Dermis microvascular lymphatic vessel endothelial cell (primary cell): ENCODE results near the gene PRG3. TPM values are rescaled to one million over a fixed set of nuclear protein-coding genes. Genes with fewer than 3 reads are reported as not detected.

Experiments used
- DNase-seq, 2 donors: peaks; one replicate each; pipeline versions ENCODE4 v3.0.0 to v3.0.0-alpha.2; 2010; ENCODE audit warnings: low read depth in 2 of 2
- total RNA-seq: library from RNA; depleted of rRNA; stranded (reverse); fragments of >200 nt; gene quantifications from 2 replicates; pipeline ENCODE4 v1.2.1, GENCODE V29; 2014

PRG3 gene
- total RNA-seq, 1 donor from 2014 or later, result not detected

- DNase-seq, result no peak
Measured at GRCh38 chr11:57391539-57391938, 10.6 kb upstream of the PRG3 start.

GRCh38 chr11:57391111-57391510, 10.2 kb upstream of the PRG3 start:
- DNase-seq, result no peak

DNA sequence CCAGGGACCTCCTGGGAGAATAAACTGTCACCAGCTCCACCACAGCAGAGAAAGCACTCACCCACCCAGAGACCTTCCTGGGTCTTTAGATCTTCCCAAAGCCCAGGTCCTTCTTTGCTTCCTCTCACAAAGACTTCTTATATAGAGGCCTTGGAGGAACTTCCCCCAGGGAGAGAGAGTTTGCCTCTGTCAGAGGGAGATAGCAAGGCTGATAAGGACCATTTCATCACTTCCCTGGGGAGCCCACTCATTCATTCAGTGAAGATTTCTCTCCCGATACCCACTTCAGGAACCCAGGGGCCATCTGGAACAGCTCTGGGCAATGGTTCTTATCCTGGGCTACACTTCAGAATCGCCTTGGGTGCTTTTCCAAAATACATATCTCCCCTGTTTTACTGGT, 9.6 kb upstream of the PRG3 start, which contains the start of gene PRG2:
Gene PRG2, minus strand, starts transcription at position 116 of the 400 bp plus-strand sequence. CDS start 706 bp downstream, outside the sequence.
- no peak for DNase-seq

- peak in 1 of 2 donors; percentile 54 for DNase-seq
Measured at GRCh38 chr11:57387289-57388030, 6.5 kb upstream of the PRG3 start.

DNA sequence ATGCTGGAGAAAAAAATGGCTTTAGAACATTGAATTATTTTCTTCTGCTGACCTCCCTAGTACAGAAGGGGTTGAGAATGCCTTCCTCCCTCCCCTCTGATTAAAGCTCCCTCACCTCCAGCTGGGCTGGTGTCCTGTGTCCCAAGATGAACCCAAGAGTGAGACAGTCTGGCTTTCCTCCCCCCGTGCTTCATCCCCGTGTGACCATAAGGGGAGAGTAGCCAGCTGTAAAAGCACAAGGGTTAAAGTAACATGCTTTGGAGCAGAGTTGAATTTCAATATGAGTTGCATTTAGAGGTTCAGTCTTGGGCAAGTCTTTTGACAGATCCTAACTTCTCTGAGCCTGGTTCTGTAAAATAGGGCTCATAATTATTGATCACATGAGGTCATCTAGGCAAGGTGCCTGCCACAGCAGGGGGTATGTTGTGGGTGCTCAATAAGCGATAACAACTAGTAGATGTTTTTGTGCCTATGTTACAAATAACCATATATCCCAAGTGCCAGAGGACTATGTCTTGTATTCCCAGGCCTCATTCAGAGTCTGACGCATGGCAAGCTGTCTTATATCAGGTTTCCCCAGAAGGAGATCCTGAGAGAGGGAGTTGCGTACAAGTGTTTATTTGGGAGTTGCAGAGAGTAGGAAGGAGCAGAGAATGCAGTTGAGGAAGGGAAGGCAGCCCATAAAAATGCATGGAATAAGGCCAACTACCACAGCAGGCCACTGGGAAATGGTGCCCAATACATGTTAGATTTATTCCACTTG, 5.4 kb upstream of the PRG3 start:
- DNase-seq, result no peak

GRCh38 chr11:57379732-57380131, 1.2 kb downstream of the PRG3 start:
- peak in 1 of 2 donors; percentile 28 for DNase-seq

DNA sequence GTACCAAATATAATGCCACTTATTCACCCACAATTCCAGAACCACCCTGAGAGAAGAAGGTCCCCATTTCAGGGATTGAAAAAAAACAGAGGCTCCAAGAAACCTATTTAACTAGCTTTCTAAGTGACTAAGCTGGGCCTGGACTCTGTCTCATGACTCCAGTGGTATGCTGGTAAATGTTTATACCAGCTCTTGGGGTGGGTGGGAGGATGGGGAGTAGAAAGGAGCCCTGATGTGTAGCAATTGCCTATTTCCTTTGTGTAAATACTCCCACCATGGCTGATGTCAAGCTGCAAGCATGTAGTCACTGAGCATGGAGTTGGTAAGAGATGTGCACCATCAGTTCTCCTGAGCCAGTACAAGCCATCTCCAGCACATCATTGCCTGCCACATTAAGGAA, 2.8 kb downstream of the PRG3 start:
- DNase-seq, result no peak

- no peak for DNase-seq
Measured at GRCh38 chr11:57377107-57377506, 3.8 kb downstream of the PRG3 start.

DNA sequence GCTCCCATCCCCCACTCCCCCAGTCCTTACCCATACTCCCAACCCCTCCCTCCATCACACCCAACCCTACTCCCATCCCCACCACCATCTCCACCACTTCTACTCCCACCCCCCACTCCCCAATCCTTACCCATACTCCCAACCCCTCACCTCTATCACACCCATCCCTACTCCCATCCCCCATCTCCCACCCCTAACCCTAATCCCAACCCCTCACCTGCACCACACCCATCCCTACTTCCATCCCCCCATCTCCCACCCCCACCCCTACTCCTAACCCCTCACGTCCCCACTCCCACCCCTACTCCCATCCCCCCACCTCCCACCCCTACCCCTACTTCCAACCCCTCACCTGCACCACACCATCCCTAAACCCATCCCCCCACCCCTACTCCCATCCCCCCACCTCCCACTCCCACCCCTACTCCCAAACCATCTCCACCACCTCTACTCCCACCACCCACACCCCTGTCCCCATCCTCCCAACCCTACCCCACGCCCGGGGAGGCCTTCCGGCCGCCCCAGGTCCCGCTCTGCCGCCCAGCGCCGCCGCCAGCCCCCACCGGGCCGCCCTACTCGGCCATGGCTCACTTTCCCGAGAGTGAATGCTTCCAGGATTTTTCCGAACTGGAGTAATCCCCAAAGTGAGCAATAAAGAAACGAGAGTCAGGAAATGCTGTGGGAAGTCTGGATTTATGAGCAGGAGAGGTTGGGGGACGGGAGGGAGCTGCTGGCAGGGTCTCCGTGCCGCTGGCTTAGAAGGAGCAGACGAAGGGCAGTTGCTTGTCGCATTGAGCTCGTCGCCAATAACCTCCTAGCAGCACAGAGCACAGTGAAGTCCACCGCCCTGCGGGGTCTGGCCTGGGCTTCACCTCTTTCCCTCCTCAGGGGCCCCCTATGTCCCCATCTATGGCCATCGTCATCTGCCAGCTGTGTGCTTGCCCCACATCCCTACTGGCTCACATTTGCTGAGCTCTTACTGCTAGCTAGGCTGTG, 4.6 kb downstream of the PRG3 start:
- no peak for DNase-seq

- DNase-seq, result no peak
Measured at GRCh38 chr11:57375490-57375889, 5.5 kb downstream of the PRG3 start.

DNA sequence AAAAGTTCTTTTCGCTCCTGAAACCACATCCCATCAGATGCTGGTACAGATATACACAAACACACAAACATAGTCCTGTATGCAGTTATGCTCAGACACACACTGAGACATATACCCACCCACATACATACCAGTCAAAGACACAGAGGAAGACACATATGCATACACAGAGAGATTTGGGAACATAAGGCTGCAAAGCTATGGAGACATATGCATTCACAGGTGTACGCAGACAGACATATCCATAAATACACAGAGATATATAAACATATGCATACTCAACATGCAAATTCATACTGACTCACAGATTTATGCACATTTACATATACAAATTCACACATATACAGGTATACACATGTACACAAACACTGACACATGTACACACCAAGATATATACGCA, 6.0 kb downstream of the PRG3 start:
- no peak for DNase-seq

GRCh38 chr11:57373146-57373545, 7.8 kb downstream of the PRG3 start:
- DNase-seq, result no peak

DNA sequence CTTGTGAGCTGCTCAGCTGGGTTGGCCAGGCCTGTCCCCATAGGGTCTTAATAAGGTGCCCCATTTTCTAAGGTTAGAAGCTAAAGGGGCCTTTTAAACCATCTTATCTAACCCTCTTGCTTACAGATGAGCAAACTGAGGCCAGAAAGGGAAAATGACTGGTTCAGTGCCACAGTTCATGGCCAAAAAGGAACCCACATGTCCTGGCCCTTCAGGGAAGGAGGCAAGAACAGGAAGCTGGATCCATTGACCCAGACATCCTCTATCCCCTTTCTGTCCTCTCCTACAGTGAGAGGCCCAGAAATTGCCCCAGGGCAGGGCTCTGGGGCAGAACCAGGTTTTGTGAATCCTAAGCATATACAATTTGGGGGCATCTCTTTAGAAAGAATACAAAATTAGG, 10.0 kb downstream of the PRG3 start:
- no peak for DNase-seq

GRCh38 chr11:57370251-57370650, 10.7 kb downstream of the PRG3 start:
- peak in 1 of 2 donors; percentile 18 for DNase-seq

DNA sequence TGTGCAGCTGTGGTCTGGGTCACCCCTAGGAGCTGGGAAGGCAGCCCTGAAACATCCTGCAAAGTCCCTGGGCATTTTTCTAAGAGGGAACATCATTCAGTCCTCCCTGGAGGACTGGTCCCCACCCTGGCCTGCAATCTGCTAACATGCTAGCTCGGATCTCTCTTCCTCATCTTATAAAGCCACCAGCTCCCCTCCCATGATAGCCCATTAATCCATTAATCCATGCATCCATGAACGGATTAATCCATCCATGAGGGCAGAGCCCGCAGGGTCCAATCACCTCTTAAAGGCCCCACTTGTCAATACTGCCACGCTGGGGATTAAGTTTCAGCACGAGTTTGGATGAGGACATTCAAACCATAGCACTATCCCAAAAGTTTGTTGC, 12.1 kb downstream of the PRG3 start:
- DNase-seq, result no peak

GRCh38 chr11:57368106-57368844, 12.7 kb downstream of the PRG3 start:
- peak in 1 of 2 donors; percentile 33 for DNase-seq

DNA sequence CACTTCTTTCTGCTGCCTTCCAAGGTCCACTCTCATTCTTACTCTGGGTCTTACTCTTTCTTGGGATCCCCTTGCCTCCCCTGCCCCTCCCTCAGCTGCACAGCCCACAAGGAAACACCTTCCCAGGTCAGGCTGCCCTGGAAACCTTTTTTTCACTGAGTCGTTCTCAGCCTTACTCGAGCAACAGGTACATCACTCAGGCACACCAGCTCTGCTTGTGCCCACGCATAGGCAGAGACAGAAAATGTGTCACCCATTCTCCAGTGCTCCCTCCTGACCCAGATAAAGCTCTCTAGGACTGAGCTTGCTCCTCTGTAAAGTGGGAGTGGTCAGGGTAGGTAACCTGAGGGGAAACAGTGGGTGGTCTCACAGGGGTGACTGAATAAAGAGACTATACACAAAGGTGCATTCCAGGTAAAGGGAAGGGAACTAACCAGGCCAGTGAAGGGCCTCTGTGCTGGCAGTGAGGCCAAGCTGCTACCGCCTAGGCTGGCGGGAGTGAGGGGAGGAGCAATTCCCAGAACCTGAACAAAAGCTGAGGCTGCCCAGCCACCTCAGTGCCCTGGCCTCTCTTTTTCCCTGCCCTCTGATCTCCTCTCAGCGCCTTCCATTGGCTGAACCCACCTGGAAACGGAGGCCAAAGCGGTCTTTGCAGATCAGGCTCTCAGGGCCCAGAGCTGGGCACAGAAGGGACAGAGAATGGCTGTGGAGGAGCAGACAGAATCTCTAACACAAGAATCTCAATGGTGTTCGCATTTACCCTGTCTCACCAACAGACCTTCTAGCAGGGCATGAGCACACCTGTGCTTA, 15.9 kb downstream of the PRG3 start:
- DNase-seq, result no peak

DNA sequence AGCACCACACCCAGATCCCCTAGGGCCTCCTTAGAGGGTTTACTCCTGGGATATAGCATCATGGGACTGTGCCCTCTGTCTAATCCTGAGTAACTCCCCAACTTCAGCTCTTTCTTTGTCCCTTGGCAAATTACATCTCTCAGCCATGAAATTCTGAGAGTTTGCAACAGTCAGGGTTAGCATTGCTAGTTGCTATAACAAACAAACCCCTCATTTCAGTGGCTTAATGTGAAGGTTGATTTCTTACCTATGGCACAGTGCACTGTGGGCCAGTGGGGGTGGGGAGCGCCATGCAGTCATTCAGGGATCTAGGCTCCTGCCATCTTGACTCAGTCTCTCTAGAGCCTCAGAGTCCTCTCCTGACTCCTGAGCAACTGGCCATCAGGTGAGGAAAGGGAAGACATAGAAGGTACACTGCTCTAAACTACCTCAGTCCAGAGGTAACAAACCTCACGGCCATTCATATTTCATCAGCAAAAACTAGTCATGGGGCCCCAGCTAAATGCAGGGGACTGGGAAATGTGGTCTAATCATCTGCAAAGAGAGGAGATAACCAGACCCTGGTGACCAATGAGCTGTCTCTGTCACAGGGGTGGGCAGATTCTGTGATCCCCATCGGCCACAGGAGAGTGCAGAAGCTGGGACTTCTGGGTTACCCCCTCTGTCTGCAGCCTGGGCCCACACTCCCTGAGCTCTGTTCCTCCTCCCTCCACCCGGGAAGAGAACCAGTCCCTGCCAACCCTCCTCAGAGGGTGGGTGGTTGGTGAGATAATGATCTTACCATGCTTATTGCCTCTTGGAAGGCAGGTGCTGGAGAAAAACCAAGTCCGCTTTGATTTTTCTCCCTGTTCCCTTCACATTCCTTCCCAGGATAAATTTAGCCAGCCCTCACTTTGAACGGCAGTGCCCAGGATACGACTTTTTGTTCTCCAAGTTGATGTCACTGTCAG, 17.5 kb downstream of the PRG3 start:
- no peak for DNase-seq

GRCh38 chr11:57361926-57362325, 19.0 kb downstream of the PRG3 start:
- no peak for DNase-seq
